Right lung (tissue), 10 donors: Measurements from ENCODE around the gene BRAT1. TPM values are rescaled to one million over a fixed set of nuclear protein-coding genes. Genes with fewer than 3 reads are reported as not detected.
"Not testable (repeated sequence)": the region's sequence is repeated elsewhere in the genome, so short reads cannot be mapped to it uniquely, and the experiment has no call there.

Experiments
- DNase-seq, 2 donors: peaks; one replicate each; pipeline ENCODE4 v3.0.0-alpha.2; 2013
- long read RNA-seq, 8 donors: transcript quantifications; one replicate each; lab custom pipeline, GENCODE V29; 2026
- polyA plus RNA-seq, 5 donors: library from polyadenylated mRNA; unstranded; fragments of 120-200 nt; gene quantifications; one replicate each; pipeline versions ENCODE4 v1.2.1 to v1.2.3, GENCODE V29; 2013; ENCODE audit warnings: inconsistent platforms in 1 of 5, low replicate concordance in 1 of 5; ENCODE audit not compliant: insufficient read length in 5 of 5, insufficient read depth in 1 of 5

The BRAT1 gene
- 10 to 100 TPM; 22.8 to 44.9 (median 29.2) TPM for polyA plus RNA-seq
- long read RNA-seq, donor 1, transcript BRAT1-201 (14 exons, 2,915 nt): major isoform, 6 of 38 reads
- long read RNA-seq, donor 1, partial matches to known transcripts: 32 of 38 reads
- long read RNA-seq, donor 1, other reads (novel, unspliced or antisense): 0 of 38 reads
- long read RNA-seq, donor 2, partial matches to known transcripts: 0 of 3 reads
- long read RNA-seq, donor 2, other reads (novel, unspliced or antisense): 0 of 3 reads
- long read RNA-seq, donor 3, partial matches to known transcripts: 0 of 2 reads
- long read RNA-seq, donor 3, other reads (novel, unspliced or antisense): 0 of 2 reads
- long read RNA-seq, donor 4: 0 reads
- long read RNA-seq, donor 5: 0 reads
- long read RNA-seq, donor 6, partial matches to known transcripts: 7 of 10 reads
- long read RNA-seq, donor 6, other reads (novel, unspliced or antisense): 0 of 10 reads
- long read RNA-seq, donor 7, partial matches to known transcripts: 320 of 330 reads
- long read RNA-seq, donor 7, other reads (novel, unspliced or antisense): 6 of 330 reads
- long read RNA-seq, donor 8, partial matches to known transcripts: 0 of 3 reads
- long read RNA-seq, donor 8, other reads (novel, unspliced or antisense): 0 of 3 reads

DNA sequence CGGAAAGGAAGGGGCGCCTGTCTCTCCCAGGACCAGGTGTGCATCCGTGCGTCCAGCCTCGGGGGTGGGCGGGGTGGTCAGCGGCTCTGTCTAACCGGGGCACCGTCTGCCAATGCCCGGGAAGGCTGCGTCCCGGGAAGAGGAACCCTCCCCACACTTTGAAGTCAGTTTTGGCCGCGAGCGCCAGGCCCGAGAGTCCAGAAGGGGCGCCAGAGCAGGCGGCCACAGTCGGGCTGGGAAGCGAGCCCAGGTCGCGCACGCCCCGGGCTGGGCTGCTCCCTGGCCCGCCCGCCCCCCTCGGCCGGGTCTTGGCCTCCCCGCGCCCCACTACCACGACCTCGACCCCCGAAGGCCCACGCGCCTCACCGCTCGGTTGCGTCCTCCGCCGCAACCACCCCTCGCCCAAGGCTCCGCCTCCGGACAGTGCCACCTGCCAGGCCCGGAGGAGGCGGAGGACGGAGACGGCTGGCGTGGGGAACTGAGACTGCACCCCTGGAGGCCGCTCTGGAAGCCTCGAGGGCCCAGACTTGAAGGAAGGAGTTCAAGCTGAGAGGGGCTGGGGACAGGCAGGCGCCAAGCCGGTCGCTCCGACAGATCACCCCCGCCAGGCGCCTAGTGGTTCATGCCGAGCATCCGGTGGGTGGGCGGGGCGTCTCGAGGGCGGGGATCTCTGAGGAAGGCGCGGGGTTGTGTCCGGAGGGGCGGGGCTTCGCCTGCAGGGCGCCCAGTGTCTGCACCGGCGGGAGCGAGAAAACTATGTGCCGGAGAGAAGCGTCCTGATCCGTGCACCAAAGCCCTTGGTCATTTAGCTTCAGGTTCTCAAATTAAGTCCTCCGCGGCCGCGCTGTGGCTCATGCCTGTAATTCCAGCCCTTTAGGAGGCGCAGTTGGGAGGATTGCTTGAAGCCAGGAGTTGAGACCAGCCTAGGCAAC lies at the start of gene BRAT1:
TSS of gene BRAT1 (minus strand) at position 404 of the 932 bp plus-strand sequence. CDS start 1,093 bp downstream, outside the sequence.
- peak; percentile 90 for DNase-seq

- DNase-seq: no peak
These were observed 49.4 kb upstream of the BRAT1 start for GRCh38 chr7:2604608-2605174.

- no peak for DNase-seq
These were observed 48.0 kb upstream of the BRAT1 start for GRCh38 chr7:2603044-2603965.

DNA sequence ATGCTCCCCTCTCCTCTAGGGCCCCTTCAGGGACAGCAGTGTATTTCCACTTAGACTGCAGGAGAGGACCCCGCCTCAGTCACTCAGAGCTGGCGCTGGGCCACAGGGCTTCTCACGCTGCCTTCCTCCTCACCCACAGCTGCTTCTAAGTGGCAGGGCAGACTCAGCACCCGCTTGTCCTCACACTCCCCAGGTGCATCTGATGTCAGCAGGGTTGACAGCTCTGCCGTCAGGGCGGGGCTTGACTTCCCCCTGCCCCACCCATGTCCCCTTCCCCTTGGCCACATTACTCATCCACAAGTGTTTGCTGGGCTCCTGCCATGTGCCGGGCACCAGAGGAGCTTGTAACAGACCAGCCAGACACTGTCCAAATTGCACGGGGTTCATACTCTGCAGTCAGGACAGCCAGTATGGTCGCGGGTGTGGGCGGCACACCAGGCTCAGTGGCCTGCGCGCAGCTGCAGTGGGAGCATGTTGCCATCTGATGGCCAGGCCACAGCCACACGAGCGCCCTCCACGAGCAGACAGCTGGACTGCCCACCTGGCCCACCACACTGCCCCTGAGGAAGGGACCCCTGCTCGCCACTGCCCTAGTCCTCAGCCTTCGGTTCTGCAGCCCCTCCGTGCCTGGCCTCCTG lies 47.2 kb upstream of the BRAT1 start:
- no peak for DNase-seq

DNA sequence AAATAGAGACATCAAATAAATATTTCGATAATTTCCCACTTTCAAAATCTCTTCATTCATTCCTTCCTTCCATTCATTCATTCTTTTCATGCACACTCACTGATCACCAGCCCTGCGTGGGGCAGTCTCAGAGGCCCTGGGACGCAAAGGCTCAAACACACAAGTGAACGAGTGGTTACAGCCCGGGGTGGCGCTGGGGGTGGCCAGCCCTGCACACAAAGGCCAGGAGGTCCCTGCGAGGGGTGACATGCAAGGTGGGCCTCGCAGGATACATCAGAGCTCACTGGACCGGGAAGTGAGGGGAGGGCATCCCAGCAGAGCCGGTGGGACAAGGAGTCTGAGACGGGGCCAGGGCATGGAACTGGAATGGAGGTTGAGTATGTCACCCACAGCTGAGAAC lies 46.6 kb upstream of the BRAT1 start:
- DNase-seq: no peak

GRCh38 chr7:2601065-2601464 lies 45.7 kb upstream of the BRAT1 start:
- no peak for DNase-seq

DNA sequence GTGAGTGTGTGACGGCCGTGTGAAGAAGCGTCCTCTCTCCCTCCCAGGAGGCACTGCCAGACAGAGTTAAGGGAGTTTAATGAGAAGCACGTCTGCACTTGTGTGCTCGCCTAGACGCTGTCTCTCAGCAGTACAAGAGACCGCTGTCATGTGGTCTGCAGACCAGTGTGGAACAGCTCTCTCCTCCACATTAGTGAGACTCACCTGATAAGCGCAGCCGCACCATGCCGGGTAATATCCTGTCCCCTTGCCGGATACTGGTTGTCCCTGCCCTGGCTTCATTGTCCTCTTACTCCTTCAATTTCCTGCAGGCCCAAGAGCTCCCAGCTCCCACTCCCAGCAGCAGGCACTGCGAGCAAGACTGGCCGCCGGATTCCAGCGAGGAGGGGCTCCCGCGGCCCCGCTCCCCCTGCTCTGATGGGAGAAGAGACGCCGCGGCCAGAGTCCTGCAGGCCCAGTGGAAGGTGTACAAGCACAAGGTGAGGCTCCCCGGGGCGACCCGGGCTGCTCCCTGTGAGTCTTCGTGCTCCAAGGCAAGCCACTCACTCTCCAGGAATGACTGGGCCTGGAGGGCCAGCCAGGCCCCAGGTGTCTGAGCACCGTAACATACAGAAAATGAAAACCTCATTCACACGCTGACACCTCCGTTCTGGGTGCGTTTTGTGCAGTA lies 43.0 kb upstream of the BRAT1 start:
- DNase-seq: no peak

DNA sequence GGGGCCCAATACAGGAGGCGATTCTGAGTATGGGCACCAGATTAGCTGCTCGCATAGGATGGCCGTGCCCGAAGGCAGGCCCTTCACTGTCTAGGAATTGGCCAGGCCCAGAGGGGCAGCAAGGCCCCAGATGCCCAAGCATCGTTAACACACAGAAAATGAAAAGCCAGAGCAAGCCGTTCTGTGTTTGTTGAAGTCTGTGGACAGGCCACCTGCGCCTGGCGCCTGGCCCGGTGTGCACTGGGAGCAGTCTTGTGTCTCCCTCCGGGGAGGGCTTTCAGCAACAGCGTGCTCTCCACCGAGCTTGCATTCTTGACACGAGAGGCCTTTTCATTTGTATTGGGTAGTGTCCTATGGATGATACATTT lies 41.9 kb upstream of the BRAT1 start:
- DNase-seq: no peak

DNA sequence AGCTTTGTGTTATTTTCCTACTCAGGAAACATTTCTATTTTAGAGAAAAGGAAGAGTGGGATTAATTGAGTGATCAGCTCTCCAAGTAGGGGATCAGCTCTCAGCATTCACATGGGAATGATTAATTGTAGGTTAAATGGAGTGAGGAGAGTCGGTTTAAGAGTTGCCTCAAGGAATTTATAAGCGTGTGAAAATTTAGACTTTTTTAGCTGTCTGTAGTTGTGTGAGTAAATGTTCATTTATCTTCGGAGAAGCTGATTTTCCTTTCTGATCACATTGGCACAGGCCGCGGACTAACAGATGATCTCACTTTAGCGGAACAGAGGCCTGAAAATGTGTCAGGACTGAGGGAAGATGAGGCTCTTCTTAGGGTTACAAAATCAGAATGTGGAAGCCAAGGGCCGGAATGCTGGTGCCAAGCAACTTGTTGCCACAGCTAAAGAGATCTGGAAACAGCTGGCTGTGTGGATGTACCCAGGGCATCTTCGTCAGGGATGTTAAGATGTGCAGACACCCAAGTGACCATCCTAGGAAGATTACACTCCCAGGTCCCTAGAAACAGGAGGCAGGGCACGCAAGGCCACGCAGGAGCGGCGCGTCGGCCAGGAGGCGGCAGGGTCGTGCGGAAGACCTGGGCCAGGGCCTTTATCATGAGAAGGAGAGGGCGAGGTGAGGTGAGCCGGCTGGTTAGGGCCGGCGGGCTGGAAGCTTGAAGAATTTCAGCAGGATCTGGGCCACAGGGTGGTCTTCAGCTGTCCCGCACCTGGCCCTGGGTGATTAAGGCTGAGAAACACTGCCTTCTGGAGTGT lies 41.3 kb upstream of the BRAT1 start:
- no peak for DNase-seq

GRCh38 chr7:2595258-2595860 lies 40.0 kb upstream of the BRAT1 start:
- DNase-seq: no peak

DNA sequence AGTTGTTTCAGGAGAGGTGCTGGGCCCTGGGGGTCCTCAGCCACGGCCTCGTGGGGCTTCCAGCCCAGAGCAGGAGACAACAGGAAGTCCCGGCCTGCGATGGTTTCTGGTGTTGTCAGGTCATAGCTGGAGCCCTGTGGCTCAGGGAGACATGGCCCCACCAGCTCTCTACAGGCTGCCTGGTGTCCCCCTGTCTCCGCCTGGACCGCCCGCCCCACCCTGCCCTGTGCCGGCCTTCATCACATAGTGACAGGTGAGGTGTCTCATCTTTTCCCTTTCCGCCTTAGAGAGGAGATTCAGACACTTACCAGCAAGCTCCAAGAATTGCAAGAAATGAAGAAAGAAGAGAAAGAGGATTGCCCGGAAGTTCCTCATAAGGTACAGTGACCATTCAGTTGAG lies 39.3 kb upstream of the BRAT1 start:
- no peak for DNase-seq

GRCh38 chr7:2593036-2593727 lies 37.9 kb upstream of the BRAT1 start:
- no peak for DNase-seq

- DNase-seq: no peak
These were observed 37.1 kb upstream of the BRAT1 start for GRCh38 chr7:2592375-2592865.

- not testable (repeated sequence) for DNase-seq
These were observed 34.6 kb upstream of the BRAT1 start for GRCh38 chr7:2589941-2590340.

- DNase-seq: no peak
These were observed 34.0 kb upstream of the BRAT1 start for GRCh38 chr7:2589341-2589740.

- no peak for DNase-seq
These were observed 32.5 kb upstream of the BRAT1 start for GRCh38 chr7:2587778-2588177.

DNA sequence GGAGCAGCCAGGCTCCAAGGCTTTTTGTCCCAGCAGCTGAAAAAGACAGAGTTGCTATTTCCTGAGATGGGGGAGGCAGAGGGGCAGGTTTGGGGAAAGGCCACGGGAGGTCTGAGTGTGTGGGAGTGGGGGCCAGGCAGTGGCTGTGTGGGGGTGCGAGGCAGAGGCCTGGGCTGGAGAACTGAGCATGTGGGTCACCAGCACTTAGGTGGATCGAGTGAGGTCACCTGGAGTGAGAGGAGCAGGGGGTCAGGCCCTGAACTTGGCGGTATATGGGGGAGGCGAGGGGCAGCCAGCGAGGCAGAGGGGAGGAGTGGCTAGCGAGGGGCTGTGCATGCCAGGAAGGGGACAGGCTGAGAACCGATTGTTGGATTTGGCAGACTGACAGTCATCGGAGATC lies 31.8 kb upstream of the BRAT1 start:
- DNase-seq: no peak
